HG02973 (cell line): Measurements from ENCODE around the gene PALD1.

ENCODE experiments used
- ATAC-seq: cut with Tn5 transposase; IDR thresholded peaks from one replicate; pipeline ENCODE4 v1.9.1; 2021; ENCODE audit warnings: moderate library complexity; ENCODE audit not compliant: unreplicated experiment

Gene PALD1

GRCh38 chr10:70535001-70535400, 56.4 kb downstream of the PALD1 start:
- ATAC-seq: no peak

- ATAC-seq: no peak
Measured at GRCh38 chr10:70535451-70535850, 56.9 kb downstream of the PALD1 start.

- no peak for ATAC-seq
Measured at GRCh38 chr10:70536196-70536861, 57.8 kb downstream of the PALD1 start.

- no peak for ATAC-seq
Measured at GRCh38 chr10:70537398-70538194, 59.0 kb downstream of the PALD1 start.

- ATAC-seq: no peak
Measured at GRCh38 chr10:70538195-70538520, 59.6 kb downstream of the PALD1 start.

- no peak for ATAC-seq
Measured at GRCh38 chr10:70538731-70539338, 60.3 kb downstream of the PALD1 start.

GRCh38 chr10:70539471-70539870, 60.9 kb downstream of the PALD1 start:
- no peak for ATAC-seq

- ATAC-seq: no peak
Measured at GRCh38 chr10:70540089-70540788, 61.7 kb downstream of the PALD1 start.

GRCh38 chr10:70540789-70541360, 62.3 kb downstream of the PALD1 start:
- no peak for ATAC-seq

GRCh38 chr10:70541736-70542564, 63.4 kb downstream of the PALD1 start:
- no peak for ATAC-seq

GRCh38 chr10:70542565-70542938, 64.0 kb downstream of the PALD1 start:
- ATAC-seq: no peak

- no peak for ATAC-seq
Measured at GRCh38 chr10:70543911-70544310, 65.3 kb downstream of the PALD1 start.

- no peak for ATAC-seq
Measured at GRCh38 chr10:70544431-70545340, 66.1 kb downstream of the PALD1 start.

- no peak for ATAC-seq
Measured at GRCh38 chr10:70546584-70546983, 68.0 kb downstream of the PALD1 start.

GRCh38 chr10:70549351-70549961, 70.9 kb downstream of the PALD1 start:
- ATAC-seq: no peak

- no peak for ATAC-seq
Measured at GRCh38 chr10:70549962-70550458, 71.4 kb downstream of the PALD1 start.

GRCh38 chr10:70550459-70550858, 71.9 kb downstream of the PALD1 start:
- no peak for ATAC-seq

GRCh38 chr10:70551466-70551865, 72.9 kb downstream of the PALD1 start:
- no peak for ATAC-seq

GRCh38 chr10:70551971-70552422, 73.4 kb downstream of the PALD1 start:
- ATAC-seq: no peak
